Fibroblast of pulmonary artery (primary cell): Measurements from ENCODE around the gene SYTL3.

ENCODE experiments used
- DNase-seq: peaks from one replicate; pipeline ENCODE4 v3.0.0-alpha.2; 2010; ENCODE audit warnings: low read depth
- H3K4me3 ChIP-seq: replicated peaks from 2 replicates; pipeline ENCODE4 v1.5.1; 2011; ENCODE audit warnings: low read depth, mild to moderate bottlenecking, control low read depth, low read length, moderate library complexity
- TF ChIP-seq, protein P1 (sequence below): IDR thresholded peaks from 2 replicates; pipeline ENCODE4 v1.5.1; 2011; ENCODE audit warnings: mild to moderate bottlenecking, control low read depth, low read length, inconsistent platforms; ENCODE audit errors: missing control alignments

Gene SYTL3

DNA sequence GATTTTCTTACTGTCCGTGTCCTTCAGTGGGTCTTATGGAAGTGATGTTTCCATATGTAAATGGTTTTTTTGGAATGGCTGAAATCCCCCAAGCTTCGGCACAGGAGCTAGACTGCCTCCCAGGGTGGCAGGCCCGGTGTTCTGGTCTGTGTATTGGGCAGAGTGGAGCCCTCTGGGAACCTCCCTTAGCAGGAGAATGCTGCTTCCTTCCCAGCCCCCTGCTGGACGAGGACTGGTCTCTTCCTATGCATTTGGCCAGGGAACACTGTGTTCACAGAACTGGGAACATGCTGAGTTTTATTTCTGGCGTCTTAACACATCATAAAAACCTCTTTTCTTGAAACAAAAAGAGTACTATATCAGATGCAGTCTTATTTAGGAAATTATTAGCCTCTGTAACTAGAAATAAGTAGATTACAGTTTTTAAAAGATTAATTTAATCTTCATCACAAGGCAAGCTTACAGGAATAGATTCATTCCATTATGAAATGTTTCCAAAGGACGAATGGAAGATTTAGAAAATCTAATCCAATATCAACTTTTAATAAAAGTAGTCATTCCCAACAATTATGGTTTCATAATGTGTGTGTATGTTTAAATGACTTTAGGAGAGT is 56.6 kb downstream of the SYTL3 start:
- TF ChIP-seq, protein P1, sequence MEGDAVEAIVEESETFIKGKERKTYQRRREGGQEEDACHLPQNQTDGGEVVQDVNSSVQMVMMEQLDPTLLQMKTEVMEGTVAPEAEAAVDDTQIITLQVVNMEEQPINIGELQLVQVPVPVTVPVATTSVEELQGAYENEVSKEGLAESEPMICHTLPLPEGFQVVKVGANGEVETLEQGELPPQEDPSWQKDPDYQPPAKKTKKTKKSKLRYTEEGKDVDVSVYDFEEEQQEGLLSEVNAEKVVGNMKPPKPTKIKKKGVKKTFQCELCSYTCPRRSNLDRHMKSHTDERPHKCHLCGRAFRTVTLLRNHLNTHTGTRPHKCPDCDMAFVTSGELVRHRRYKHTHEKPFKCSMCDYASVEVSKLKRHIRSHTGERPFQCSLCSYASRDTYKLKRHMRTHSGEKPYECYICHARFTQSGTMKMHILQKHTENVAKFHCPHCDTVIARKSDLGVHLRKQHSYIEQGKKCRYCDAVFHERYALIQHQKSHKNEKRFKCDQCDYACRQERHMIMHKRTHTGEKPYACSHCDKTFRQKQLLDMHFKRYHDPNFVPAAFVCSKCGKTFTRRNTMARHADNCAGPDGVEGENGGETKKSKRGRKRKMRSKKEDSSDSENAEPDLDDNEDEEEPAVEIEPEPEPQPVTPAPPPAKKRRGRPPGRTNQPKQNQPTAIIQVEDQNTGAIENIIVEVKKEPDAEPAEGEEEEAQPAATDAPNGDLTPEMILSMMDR = peak; percentile 81
- H3K4me3 ChIP-seq = no peak overlapping the region
- peak; percentile 62 for DNase-seq

DNA sequence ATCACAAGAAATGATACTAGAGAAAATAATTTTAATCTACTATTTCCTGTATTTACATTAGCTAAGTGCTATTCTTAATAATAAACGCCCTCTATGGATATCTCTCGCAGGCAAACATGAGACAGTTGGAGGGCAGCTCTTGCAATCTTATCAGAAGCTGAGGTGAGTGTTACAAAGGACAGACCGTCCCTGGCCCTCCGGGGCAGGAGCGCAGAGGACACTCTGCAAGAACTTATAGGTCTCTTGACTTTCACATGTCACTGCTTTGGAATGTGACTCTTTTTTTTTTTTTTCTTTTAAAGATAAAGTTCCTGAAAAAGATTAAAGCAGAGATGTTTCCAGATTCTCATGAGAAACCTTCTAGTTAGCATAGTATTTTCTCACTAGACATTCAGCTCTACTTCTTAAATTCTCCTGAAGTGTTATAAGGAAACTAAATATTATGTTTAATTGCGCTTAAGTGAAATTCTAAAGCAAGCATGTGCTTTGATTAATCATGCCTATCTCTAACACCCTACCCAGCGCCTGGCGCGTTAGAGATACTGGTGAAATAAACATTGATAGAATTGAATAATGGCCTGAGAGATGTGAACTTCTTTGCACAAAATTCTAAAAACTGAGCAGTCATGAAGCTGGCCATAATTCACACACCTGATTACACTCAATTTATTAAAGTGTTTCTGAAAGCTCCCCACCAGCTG is 57.4 kb downstream of the SYTL3 start:
- no peak overlapping the region for H3K4me3 ChIP-seq
- peak; percentile 44 for DNase-seq
- TF ChIP-seq, protein P1 = no peak

DNA sequence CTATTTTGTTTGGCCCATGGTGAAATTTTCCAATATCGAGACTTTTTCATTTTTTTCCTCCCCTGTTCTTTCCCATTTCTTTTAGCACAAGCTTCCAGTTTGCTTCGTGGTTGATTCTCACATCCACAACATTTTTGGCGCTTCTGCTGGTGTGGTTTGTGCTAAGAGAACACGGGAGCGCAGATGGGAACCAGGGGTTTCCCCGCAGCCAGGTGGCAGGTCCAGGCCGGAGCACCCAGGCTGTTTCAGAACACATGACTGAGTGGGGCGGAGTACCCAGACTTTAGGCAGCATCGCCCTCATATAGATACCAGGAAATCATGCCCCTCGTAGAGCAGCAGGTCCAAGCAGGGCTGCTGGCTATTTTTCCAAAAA is 58.0 kb downstream of the SYTL3 start:
- H3K4me3 ChIP-seq = no peak overlapping the region
- peak; percentile 14 for DNase-seq
- TF ChIP-seq, protein P1 = no peak

DNA sequence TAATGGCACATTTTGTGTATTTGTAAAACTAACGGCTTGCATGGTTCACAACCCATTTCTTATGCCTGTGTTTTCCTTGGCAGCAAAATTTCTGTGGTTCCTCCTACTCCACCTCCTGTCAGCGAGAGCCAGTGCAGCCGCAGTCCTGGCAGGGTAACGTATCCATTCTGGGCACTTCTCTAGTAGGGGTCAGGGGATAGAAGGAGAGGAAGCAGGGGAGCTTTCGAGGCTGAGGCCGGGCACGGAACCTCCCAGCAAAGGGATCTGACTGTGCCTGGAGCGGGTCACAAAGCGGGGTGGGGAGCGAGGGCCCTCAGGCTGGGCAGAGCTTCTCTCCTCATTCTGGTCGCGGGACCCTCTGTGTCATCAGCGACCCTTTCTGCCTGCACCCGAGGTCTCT is 58.4 kb downstream of the SYTL3 start:
- no peak overlapping the region for H3K4me3 ChIP-seq
- peak; percentile 79 for DNase-seq
- TF ChIP-seq, protein P1 = peak; percentile 14

DNA sequence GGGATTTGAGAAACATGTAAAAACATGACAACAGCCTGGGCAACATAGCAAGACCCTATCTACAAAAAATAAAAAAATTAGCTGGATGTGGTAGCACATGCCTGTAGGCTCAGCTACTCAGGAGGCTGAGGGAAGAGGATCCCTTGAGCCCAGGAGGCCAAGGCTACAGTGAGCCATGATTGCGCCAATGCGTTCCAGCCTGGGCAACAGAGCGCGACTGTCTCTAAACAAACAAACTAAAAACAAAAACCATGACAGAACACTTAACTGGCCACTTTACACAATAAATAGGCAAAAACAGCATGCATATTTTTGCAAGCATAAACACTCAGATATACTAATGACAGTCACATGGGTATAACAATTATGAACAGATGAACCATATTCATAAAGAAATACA is 60.0 kb downstream of the SYTL3 start:
- DNase-seq = no peak
- no peak overlapping the region for H3K4me3 ChIP-seq
- TF ChIP-seq, protein P1 = no peak

DNA sequence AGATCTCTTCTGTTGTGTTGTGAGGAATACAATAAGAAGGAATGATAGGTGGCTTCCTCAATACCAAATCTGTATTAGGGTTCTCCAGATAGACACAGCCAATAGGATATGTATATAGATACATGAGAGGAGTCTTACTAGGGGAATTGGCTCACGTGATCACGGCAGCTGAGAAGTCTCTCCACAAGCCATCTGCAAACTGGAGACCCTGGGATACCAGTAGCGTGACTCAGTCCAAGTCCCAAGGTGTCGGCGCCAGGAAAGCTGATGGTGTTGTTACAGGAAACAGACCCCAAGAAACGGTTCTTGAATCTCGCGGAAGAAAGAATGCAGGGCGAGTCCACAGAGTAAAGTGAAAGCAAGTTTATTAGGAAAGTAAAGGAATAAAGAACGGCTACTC is 61.4 kb downstream of the SYTL3 start:
- DNase-seq = peak; percentile 71
- TF ChIP-seq, protein P1 = no peak
- H3K4me3 ChIP-seq = peak overlapping the region; percentile 38

DNA sequence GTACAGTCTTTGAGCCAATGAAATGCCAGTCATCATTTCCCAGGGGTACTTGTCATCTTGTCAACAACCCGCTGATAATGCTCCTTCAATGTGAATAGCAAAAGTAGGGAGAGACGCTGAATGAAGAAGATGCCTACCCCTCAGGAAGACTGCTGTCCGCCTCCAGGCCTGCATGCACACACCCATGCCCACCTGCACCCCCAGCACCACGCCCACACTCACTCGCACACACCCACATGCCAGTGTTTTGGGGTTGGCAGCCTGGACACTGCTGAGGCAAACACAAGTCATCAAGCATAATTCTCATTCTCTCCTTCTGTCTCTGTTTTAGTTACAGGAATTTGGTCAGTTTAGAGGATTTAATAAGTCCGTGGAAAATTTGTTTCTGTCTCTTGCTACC is 63.6 kb downstream of the SYTL3 start:
- H3K4me3 ChIP-seq = no peak overlapping the region
- TF ChIP-seq, protein P1 = no peak
- DNase-seq = no peak
